ELR (cell line): ENCODE results near the gene EXOC3L4.

ENCODE experiments used
- DNase-seq: peaks from one replicate; pipeline ENCODE4 v3.0.0-alpha.2; 2015; ENCODE audit warnings: low read depth

Gene EXOC3L4

GRCh38 chr14:103121846-103122584 is 27.5 kb downstream of the EXOC3L4 start:
- peak; percentile 74 for DNase-seq

GRCh38 chr14:103122585-103122946 is 28.0 kb downstream of the EXOC3L4 start:
- DNase-seq, result no peak

- DNase-seq, result peak; percentile 58
Observed at GRCh38 chr14:103122947-103123633, 28.6 kb downstream of the EXOC3L4 start, which contains the start of gene TNFAIP2. Gene TNFAIP2 (plus strand): TSS chr14:103123461. CDS start chr14:103126458, 2,997 bp downstream.

GRCh38 chr14:103123634-103124500 is 29.3 kb downstream of the EXOC3L4 start:
- peak; percentile 75 for DNase-seq

GRCh38 chr14:103124501-103125001 is 30.0 kb downstream of the EXOC3L4 start:
- no peak for DNase-seq

GRCh38 chr14:103125098-103126070 is 30.9 kb downstream of the EXOC3L4 start:
- DNase-seq, result no peak

- DNase-seq, result no peak
Observed at GRCh38 chr14:103126088-103126872, 31.8 kb downstream of the EXOC3L4 start.

GRCh38 chr14:103126873-103127304 is 32.4 kb downstream of the EXOC3L4 start:
- no peak for DNase-seq

- no peak for DNase-seq
Observed at GRCh38 chr14:103127356-103127755, 32.8 kb downstream of the EXOC3L4 start.

- no peak for DNase-seq
Observed at GRCh38 chr14:103127861-103128598, 33.5 kb downstream of the EXOC3L4 start.

GRCh38 chr14:103128631-103129300 is 34.2 kb downstream of the EXOC3L4 start:
- peak; percentile 42 for DNase-seq

GRCh38 chr14:103129301-103130016 is 34.9 kb downstream of the EXOC3L4 start:
- peak; percentile 40 for DNase-seq

GRCh38 chr14:103130017-103130764 is 35.7 kb downstream of the EXOC3L4 start:
- DNase-seq, result no peak

- peak; percentile 55 for DNase-seq
Observed at GRCh38 chr14:103130965-103131364, 36.4 kb downstream of the EXOC3L4 start.

- DNase-seq, result no peak
Observed at GRCh38 chr14:103131580-103131979, 37.1 kb downstream of the EXOC3L4 start.

- DNase-seq, result no peak
Observed at GRCh38 chr14:103132381-103133209, 38.1 kb downstream of the EXOC3L4 start.
